Urothelium cell line (cell line): ENCODE results near the gene RARA.

ENCODE experiments used
- DNase-seq: peaks from one replicate; pipeline ENCODE4 v3.0.0; 2011; ENCODE audit warnings: low spot score, mixed read lengths
- FAIRE-seq: peaks from 2 replicates; lab custom pipeline; 2011; peaks lifted over from hg19 to GRCh38; lab: Jason Lieb, UNC

The RARA gene

DNA sequence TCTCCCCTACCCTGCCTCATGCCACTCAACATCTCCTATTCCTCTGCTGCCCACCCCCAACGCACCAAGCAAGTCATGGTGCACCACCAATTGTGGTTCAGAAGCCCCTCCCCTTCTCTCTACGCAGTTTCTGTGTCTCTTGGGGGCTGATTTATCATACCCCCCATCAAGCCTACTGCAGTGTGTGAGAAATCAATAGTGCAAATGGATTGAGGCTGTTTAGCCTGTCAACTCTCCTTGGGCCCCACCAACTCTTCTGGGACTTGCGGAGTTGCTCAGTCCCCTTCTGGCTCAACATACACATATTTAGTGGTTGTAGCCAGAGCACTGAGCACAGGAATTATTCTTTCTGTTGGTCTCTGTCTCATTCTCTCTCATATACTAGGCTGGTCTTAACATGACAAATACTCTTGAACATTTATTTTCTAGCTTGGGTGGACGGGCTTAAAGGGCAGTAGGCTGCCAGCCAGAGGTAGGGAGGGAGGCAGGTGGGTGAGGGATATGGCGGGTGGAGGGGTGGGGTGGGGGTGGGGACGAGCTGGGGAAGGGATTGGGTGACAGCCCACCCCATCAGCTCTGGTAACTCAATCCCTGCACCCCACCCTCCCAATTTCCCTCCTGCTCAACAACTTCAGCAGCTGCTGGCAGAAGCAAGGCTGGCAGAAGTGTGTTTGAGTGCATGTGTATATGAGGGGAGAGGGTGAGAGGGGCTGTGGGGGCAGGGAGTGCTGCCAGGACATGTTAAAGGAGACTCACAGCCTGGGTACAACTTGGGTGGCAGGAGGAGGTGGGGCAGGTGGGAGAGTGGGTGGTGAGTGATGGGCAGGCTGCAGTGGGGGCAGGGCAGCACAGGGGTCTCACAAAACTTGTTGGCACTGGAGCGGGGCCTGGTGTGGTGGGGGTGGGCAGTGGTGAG is 4.9 kb downstream of the RARA start:
- DNase-seq (peak; percentile 61), FAIRE-seq (no peak)

DNA sequence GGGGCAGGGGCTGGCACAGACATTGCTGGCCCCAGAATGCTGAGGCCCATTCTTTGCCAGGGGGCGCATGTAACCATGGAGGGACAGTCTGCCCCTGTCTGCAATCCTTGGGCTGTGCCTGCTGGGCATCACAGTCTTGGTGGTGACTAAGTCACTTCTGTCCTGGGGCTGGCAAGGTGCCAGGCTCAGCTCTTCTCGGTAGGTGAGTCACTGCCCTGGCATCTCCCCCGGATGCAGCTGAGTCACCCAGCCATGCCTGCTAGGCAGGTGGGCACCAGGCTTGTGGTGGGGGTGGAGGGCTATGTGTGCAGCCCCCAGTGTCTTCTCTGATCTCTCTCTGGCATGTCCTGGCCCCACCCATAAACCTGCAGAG is 5.6 kb downstream of the RARA start:
- DNase-seq (peak; percentile 96), FAIRE-seq (peak; percentile 99)

DNA sequence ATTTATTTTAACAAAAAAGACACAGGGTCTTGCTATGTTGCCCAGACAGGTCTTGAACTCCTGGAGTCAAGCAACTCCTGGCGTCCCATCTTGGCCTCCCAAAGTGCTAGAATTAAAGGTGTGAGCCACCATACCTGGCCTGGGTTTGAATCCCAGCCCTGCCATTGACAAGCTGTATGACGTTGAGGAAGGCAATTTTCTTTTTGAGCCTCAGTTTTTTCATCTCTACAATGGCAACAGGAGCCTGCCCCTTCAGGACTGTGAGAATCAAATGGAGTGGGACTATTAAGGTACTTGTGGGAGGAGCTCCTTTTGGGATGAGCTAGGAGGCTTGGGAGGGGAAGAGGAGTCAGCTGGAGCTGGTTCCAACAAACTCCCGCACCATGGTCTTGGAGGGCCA is 6.2 kb downstream of the RARA start:
- DNase-seq (no peak), FAIRE-seq (no peak)

DNA sequence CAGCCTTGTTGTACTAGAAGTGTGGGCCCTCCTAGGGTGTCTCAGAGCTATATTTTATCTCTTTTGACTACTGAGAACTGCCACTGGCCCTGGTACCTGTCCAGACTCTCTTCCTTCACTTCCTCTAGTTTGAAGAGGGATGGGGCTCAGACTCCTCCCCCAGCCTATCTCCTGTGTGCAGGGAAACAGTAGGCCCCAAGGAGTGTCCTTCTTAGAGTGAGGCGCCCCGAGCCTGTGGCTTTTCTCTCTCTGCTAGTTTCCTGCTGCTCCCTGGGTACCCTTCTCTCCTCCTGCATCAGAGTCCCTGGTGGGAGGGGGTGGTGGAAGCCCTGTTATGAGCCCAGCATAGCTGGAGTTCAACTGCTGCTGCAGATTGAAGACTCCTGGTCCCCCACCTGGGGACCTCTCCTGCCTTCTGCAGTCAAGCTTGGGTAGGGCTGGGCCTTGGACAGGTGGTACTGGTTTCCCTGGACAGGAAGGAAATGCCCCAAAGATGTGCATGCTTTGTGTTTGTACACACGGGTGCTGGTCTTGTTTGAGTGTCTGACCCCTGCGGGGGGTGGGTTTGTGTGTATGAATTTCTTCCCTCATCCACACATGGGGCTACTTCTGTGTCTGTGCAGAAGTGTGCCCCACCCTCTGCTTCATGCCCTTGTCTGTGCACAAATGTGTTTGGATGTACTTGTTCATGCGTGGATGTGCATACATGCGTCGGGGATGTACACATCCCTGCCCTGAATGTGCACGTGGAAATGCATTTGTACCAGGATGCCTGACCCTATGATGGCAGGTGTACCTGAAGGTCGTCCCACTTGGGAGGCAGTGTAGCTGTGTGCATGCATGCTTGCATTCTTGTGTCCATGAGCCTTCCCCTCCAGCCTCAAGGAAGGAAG is 6.9 kb downstream of the RARA start:
- FAIRE-seq (peak; percentile 5), DNase-seq (no peak)

DNA sequence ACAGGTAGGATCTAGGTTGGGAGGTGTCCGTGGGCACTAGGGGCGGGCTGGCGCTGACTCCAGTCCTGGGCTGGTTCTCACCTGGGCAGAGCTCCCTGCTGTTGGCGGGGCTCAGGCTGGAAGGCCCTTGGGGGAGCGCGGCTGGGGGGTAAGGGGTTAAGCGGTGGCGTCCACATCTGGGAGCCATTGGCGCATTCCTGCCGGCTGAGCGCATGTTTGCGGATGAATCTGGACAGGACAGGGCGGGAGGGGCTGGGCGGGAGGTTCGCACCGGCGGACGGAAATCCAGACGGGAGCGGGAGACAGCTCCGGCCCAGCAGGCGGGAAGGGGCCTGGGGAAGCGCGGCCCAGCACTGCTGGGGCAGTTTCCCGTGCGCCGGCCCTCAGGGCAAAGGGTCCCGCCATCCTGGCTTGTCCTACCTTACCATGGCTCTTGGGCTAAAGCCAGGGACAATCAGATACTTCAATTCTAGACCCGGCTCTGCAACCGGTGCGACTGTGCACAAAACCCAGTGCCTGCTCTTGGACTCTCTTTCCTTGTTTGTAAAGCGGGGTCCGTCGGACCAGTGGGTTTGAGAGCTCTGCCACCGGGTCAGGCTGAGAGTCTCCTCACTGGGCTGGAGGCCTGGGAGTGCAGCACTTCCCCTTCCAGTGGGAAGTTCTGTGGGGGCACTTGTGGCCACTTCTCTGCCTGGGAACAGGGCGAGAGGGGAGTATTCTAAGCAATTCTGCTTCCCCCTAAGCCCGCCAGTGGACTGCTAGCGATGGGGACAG is 7.8 kb downstream of the RARA start:
- FAIRE-seq = peak; percentile 88
- DNase-seq = peak; percentile 81

DNA sequence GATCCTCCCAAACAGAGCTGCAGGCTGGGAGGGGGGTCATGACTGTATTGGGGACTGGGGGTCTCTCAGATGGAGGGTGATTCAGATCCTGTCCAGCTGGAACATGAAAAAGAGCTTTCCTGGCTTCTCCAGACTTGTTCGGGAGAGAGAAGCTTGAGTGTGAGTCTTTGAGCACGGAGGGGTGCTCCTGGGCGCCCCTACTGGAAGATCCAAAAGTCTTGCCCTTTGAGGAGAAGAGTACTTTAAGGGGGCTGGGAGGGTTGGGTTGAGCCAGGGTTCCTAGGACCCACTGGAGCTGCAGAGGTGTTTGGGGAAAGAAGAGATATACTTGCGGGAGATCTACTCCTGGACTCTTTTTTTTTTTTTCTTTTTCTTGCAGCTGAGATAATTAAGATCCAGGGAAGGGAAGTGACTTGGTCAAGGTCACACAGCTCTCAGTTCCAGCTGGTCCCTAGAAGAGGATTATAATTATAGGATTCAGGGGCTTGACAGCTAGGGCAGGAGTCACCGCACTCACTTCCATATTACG is 8.4 kb downstream of the RARA start:
- FAIRE-seq (no peak), DNase-seq (peak; percentile 72)

DNA sequence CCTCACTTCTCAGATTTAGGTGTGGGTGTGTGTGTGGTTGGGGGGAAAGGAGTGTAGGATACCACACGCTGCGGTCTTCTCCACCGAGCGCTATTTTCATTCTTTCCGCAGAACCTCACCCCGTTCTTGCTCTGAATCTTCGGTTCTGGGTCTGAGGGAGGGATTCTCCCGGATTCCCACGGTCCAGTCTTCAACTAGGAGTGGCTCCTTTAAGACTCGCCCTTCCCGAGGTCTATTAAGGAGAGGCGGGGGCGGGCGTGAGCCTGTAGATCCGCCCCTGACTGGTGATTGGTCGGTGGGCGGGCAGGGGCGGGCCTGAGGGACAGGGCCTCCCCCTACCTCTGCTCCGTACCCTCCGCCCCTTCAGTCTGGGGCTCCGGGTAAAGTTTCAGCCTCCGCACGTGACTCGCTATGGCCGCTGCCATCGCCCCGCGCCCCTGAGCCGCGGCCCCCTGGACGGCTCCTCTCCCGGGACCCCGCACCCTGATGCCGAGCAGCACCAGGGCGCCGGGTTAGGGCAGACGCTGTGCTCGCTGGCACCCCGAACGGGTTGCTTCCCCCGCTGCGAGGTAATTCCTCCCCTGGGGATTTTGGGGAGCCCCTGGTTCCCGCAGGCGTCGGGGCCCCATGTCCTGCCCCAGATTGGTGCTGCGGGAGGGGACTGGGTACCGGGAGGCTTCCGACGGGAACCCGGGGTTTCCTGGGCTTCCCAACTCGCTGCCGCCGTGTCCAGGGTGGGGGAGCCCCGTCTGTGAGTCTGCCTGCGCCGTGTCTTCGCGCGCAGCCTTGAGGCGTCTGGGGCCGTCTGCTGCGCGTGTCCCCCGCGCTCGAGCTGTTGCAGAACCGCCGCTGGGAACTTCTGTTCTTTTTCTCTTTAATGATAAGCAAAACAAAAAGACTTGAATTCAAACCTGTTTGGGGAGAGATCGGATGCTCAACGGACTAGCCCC is 9.2 kb downstream of the RARA start:
- peak; percentile 42 for FAIRE-seq
- DNase-seq = peak; percentile 98

DNA sequence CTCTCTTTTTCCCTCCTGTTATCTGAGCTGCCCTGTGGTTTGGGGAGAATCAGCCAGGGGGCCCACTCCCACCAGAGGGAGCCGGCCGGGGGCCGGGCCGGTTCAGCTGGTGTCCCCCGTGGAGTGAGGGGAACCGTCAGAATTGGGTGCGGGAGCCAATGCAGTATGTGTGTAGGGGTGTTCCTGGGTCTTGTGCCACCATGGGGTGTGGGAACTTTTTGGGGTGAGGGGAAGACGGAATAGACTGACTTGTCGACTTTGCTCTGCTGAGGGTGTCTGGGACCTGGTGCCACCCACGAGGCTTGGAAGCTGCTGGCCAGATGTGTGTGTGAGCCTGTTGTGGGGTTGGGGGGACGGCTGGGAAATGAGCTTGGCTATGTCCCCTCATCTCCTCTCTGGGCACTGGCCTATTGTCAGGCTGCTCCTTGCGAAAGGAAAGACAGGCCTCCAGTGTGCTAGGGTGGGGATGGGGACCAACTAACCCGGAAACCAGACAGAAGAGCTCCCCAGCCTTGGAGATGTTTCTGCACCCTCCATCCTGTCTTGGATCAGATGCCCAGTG is 9.9 kb downstream of the RARA start:
- FAIRE-seq = no peak
- no peak for DNase-seq

DNA sequence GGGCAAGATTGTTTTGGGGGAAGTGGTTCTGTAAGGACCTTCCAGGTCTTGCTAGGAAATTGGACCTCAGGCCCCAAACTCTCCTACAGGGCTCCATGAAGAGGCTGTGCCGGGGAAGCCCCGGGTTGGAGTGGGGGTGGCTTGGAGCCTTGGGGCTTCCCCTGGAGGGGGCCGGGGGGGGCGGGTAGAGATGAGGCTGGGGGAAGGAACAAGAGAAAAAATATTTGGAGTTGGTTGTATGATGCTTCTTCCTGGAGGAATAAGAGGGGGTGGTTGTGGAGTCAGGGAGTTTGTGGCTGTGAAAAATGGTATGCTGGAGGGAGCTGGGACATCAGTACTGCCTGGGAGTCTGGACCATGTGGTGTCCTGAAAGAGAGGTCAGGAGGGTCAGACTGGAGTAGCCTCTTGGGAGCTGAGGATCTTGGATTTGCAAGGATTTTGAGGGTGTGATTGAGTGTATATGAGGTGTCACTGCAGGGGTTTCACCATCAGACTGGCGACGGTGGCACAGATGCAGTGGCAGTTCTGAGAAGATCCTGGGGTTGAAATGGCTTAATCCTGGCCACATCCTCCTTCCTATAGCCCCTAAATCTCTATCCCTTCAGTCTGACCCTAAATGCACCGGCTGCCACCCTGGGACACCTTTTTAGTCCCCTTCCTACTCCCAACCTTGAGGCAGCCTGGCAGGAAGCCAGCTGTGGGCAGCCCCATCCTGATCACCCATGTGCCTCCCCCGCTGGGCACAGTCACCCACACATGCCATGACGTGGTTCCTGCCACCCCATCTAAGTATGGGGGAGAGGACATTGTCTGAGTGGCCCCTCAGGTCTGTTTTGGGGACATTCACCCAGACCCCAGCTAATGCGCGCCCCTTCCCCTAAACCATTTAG is 10.9 kb downstream of the RARA start:
- no peak for FAIRE-seq
- DNase-seq = no peak

DNA sequence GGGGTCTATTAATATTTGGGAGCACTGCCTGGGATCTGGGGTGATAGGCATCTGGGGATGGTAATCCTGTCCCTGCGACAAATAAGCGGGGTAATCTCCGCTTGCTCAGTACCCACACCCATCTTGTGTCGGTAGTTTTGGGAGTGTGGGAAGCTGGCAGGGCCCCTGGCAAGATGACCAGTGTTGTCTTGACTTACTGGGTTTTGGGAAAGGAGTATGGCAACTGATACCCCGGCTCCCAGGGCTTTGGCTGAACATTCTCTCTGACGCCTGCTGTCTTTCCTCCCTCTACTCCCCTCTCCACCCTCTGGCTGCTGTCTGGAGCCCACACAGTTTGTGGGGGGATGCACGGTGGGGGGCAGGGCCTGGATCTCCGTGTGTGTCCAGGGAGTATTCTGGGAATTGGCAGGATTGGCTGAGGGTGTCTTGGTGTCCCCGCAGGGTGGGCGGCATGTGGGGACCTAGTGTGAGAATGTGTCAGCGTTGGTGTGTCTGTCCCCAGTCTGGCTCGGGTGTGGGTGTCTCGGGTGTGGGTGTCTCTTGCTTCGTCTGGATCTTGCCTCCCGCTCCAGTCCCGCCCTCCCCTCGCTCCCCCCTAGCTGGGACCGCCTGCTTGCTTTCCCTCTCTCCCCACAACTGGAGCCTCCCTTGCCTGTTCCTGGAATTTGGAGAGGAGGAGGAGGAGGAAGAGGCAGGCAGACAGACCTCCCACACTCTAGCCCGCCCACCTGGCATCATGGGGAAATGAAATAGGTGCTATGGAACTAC is 12.0 kb downstream of the RARA start:
- peak; percentile 23 for FAIRE-seq
- DNase-seq = peak; percentile 67

DNA sequence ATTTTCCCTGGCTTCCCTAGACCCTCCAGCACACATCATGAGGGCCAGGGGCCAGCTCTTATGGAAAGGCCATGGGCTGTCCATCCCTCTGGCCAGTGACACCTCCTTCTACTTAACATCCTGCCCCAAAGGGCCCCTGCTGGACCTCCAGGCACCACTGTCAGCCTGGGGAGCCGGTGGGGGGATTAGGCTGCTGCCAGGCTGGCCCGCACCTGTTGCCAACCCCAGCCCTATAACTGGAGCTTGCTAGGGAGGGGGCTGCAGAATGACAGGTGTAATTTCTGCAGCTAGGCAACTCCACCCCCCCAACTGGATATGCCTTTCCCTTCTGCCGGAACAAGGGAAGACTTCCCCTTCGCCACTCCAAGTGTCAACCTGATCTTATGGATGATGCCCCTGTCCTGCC is 12.5 kb downstream of the RARA start:
- no peak for FAIRE-seq
- no peak for DNase-seq

DNA sequence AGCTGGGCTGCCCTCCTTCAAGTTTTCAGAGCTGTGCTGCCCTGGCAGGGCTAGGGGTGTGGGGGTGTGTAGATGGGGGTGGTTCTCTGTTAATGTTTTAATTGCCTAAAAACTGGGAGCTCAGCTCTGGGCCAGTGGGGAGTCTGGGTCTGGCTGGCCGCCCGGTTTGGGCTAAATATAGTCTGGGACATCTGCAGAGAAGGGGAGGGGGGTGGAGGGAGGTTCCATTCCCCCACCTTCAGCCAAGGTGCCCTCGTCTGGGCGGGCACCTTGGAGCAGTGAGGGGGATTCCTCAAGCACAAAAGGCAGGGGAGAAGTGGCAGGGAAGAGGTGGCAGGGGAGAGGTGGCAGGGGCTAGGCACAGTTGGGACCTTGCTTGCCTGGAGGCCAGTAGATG is 13.0 kb downstream of the RARA start:
- FAIRE-seq (no peak), DNase-seq (no peak)

DNA sequence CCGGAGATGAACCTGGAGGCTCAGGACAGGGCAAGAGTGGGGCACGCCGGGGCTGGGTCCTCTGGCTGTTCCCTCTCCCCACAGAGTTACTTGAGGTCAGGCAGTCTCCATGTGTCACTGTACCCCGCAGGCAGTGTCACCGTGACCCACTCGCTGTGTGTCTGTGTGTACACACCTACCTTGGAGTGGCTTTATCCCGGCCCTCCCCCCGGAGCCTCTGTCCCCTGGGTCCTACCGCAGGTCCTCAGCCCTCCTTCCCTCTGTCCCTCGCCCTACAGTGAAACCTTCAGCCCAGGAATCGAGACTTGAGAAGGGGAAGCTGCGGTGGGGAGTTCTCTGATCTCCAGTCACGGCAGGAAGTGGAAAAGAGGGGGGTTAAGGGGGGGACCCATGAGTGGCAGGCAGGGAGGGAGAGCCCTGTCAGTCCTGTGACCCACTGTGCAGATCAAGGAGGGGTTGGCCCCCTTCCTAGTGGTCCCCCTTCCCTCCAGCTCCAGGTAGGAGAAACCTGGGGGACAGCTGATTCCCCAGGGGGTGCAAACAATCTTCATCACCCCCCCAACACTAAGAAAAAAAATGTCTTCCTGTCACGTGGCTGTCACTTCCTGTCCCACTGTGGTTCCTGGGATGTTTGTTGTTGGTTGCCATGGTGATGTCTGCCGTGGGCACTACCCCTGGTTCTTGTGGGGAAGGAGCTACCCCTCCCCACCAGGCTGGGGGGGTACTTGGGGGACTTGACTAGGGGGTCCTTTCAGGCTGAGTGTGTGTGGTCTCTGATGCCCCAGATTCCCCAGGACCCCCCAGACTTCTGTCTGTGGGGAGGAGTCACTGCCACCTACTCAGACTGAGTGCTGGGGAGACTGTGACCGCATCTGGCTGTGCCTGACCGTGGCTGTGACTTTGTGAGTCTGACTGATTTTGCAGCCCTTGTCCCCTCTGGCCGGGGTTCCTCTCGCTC is 13.7 kb downstream of the RARA start:
- no peak for FAIRE-seq
- DNase-seq = peak; percentile 87

DNA sequence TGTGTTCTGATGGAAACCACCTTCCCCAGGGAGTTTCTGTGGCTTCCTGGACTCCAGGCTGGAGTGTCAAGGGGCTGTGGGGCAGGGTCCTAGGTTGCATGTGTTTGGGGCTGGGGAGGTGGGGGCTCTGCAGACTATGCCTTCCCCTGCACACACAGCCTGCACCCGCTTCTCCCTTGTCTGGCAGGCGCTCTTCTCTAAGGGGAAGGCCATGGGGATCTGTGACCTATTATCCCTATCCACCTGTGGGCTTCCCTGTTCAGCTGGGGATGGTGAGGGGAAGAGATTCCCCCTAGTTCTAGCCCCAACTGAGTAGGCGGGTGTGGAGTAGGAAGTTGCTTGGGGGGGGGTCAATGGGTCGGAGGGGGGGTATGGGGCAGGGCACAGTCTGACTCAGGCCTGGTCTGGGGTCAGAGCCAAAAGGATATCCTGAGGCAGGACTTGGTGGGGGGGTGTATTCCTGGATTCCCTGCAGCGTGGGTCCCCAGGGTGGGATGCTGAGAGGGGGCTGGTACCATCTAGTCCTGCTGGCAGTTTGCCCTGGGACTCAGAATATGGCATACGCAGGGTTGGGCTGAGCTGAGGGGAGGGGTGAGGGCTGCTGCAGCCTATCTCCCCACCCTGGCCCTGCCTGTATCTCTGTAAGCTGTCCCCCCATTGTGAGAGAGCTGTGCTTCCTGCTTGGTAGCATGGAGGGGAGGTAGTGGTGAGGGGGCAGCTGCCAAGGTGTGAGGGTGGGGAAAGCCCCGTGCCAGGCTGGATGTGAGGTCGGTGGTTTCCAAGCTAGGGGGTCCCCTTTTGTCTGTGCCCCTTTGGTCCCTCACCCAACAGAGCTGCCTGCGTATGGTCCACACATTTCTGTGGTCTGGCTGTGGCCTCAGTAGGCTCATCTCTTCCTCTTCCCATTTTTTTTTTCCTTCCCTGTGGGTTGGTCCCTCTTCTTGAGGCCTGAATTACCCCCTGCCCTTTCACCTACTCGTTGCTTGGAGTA is 14.7 kb downstream of the RARA start:
- DNase-seq (no peak), FAIRE-seq (no peak)
